IMR-90 (cell line): ENCODE measurements around the gene VSNL1. TPM values are rescaled to one million over a fixed set of nuclear protein-coding genes. Genes with fewer than 3 reads are reported as not detected.

ENCODE experiments used
- ATAC-seq: fragments of 200-7000 bp; cut with Tn5 transposase; 2 replicates; pipeline ENCODE4 v1.9.1; 2020; ENCODE audit warnings: low read depth, mild to moderate bottlenecking, moderate library complexity
- BruUV-seq: library from RNA; stranded (reverse); fragments of 400-500 nt; replicated peaks from 2 replicates; lab custom pipeline; 2021; lab: Mats Ljungman, UMichigan
- CTCF ChIA-PET: fragments of 300-600 bp; formaldehyde crosslinking; extraction: SDS; loops from one replicate; lab custom pipeline; 2021; ENCODE audit warnings: antibody characterized with exemption; lab: Yijun Ruan, JAX
- POLR2A ChIA-PET: fragments of 300-600 bp; sonication (Branson Sonifier 250); formaldehyde crosslinking; loops from one replicate; lab custom pipeline; 2022; ENCODE audit warnings: antibody characterized with exemption; ENCODE audit not compliant: unreplicated experiment; lab: Charles Lee
- DNase-seq: peaks from one replicate; pipeline ENCODE4 v3.0.0; 2013
- H2AFZ ChIP-seq: replicated peaks from 2 replicates; pipeline ENCODE3; 2013; ENCODE audit warnings: low read length, mild to moderate bottlenecking; ENCODE audit not compliant: poor library complexity
- H2AK5ac ChIP-seq: 2 replicates; pipeline ENCODE4 v1.6.1; 2013; ENCODE audit warnings: low read depth, low read length, inconsistent platforms
- H2AK9ac ChIP-seq: replicated peaks from 2 replicates; pipeline ENCODE3; 2013; ENCODE audit warnings: mild to moderate bottlenecking, low read depth, low read length, moderate library complexity; ENCODE audit not compliant: poor library complexity
- H2BK120ac ChIP-seq: 2 replicates; pipeline ENCODE4 v1.6.1; 2013; ENCODE audit warnings: low read depth, low read length, inconsistent platforms
- H2BK15ac ChIP-seq: 3 replicates; pipeline ENCODE4 v1.6.1; 2013; ENCODE audit warnings: low read depth, low read length, inconsistent platforms
- H2BK20ac ChIP-seq: 2 replicates; pipeline ENCODE4 v1.6.1; 2013; ENCODE audit warnings: low read depth, mild to moderate bottlenecking, inconsistent platforms, low read length, moderate library complexity
- H2BK5ac ChIP-seq: 2 replicates; pipeline ENCODE4 v1.6.1; 2013; ENCODE audit warnings: mild to moderate bottlenecking, low read depth, low read length, inconsistent platforms; ENCODE audit not compliant: poor library complexity, severe bottlenecking
- H3K14ac ChIP-seq: replicated peaks from 2 replicates; pipeline ENCODE4 v1.6.1; 2013; ENCODE audit warnings: low read depth, low read length, inconsistent platforms
- H3K18ac ChIP-seq: 2 replicates; pipeline ENCODE4 v1.6.1; 2013; ENCODE audit warnings: low read depth, low read length, control low read depth
- H3K23ac ChIP-seq: 2 replicates; pipeline ENCODE4 v1.6.1; 2013; ENCODE audit warnings: low read depth, low read length, inconsistent platforms
- H3K27ac ChIP-seq: 2 replicates; pipeline ENCODE4 v1.5.1; 2013; ENCODE audit warnings: mild to moderate bottlenecking, control low read depth, low read length; ENCODE audit not compliant: insufficient read depth
- H3K27me3 ChIP-seq: 2 replicates; pipeline ENCODE4 v1.6.1; 2013; ENCODE audit warnings: low read length; ENCODE audit not compliant: control insufficient read depth, insufficient read depth
- H3K36me3 ChIP-seq: 2 replicates; pipeline ENCODE4 v1.6.1; 2013; ENCODE audit warnings: low read length, mixed read lengths; ENCODE audit not compliant: control insufficient read depth, insufficient read depth
- H3K4ac ChIP-seq: 2 replicates; pipeline ENCODE4 v1.6.1; 2013; ENCODE audit warnings: low read depth, low read length, inconsistent platforms
- H3K4me1 ChIP-seq: 2 replicates; pipeline ENCODE4 v1.6.1; 2013; ENCODE audit warnings: low read length, mixed read lengths; ENCODE audit not compliant: control insufficient read depth, insufficient read depth
- H3K4me2 ChIP-seq: 2 replicates; pipeline ENCODE4 v1.6.1; 2013; ENCODE audit warnings: low read depth, mild to moderate bottlenecking, control low read depth, low read length, moderate library complexity
- H3K4me3 ChIP-seq: 2 replicates; pipeline ENCODE4 v1.5.1; 2013; ENCODE audit warnings: low read depth, mild to moderate bottlenecking, control low read depth, low read length, moderate library complexity; ENCODE audit not compliant: insufficient read depth
- H3K56ac ChIP-seq: 2 replicates; pipeline ENCODE4 v1.6.1; 2013; ENCODE audit warnings: low read length, inconsistent platforms; ENCODE audit not compliant: insufficient read depth; ENCODE audit errors: extremely low read depth
- H3K79me1 ChIP-seq, 2 experiments: 2 replicates each; pipeline ENCODE4 v1.6.1; 2013; ENCODE audit warnings: low read length in 2 of 2, inconsistent platforms in 1 of 2, low read depth in 1 of 2
- H3K9ac ChIP-seq: 2 replicates; pipeline ENCODE4 v1.6.1; 2013; ENCODE audit warnings: low read depth, low read length, control low read depth
- H3K9me1 ChIP-seq: 2 replicates; pipeline ENCODE4 v1.6.1; 2013; ENCODE audit warnings: low read length, inconsistent platforms; ENCODE audit not compliant: insufficient read depth
- H3K9me3 ChIP-seq: 2 replicates; pipeline ENCODE4 v1.6.1; 2013; ENCODE audit warnings: low read length; ENCODE audit not compliant: control insufficient read depth, insufficient read depth
- H4K20me1 ChIP-seq: 2 replicates; pipeline ENCODE4 v1.6.1; 2013; ENCODE audit warnings: low read length, inconsistent platforms; ENCODE audit not compliant: insufficient read depth
- H4K5ac ChIP-seq: 2 replicates; pipeline ENCODE4 v1.6.1; 2013; ENCODE audit warnings: mild to moderate bottlenecking, low read depth, low read length, control low read depth
- H4K8ac ChIP-seq, 2 experiments: 2 replicates each; pipeline ENCODE4 v1.6.1; 2013; ENCODE audit warnings: low read depth in 2 of 2, low read length in 2 of 2, control low read depth in 1 of 2, inconsistent platforms in 1 of 2
- H4K91ac ChIP-seq: 2 replicates; pipeline ENCODE4 v1.6.1; 2013; ENCODE audit warnings: low read depth, low read length, inconsistent platforms; ENCODE audit not compliant: insufficient read depth
- CHD1 ChIP-seq: IDR thresholded peaks from 2 replicates; pipeline ENCODE4 v1.6.1; 2012; ENCODE audit warnings: low read depth, low read length, improper control_type of control experiment
- FOS ChIP-seq: fragments of 150-350 bp; IDR thresholded peaks from 2 replicates; pipeline ENCODE4 v1.6.1; 2016; ENCODE audit warnings: low read depth, low read length
- WGBS, 2 experiments: methylation state at CpG; one replicate each; pipeline versions ENCODE4 v1.1.5 to v1.1.7; 2013; ENCODE audit warnings: missing lambda C conversion rate in 2 of 2; ENCODE audit not compliant: insufficient read length in 1 of 2; ENCODE audit errors: extremely low coverage in 2 of 2; 5-methylcytosine and 5-hydroxymethylcytosine counted together
- dilution Hi-C: fragments of 300-500 bp; cut with HindIII; formaldehyde crosslinking; loops from one replicate; pipeline ENCODE4 v1.14.3; 2018; ENCODE audit warnings: low sequenced_read_pairs; ENCODE audit not compliant: unreplicated experiment
- in situ Hi-C: fragments of 300-500 bp; cut with MboI; formaldehyde crosslinking; loops from 3 replicates; pipeline ENCODE4 v1.14.3; 2019; ENCODE audit warnings: low sequenced_read_pairs, inconsistent platforms, mixed read lengths
- intact Hi-C: fragments of 100-400 bp; cut with micrococcal nuclease; formaldehyde crosslinking; loops from 2 replicates; pipeline ENCODE4 v1.10.0; 2022
- polyA plus RNA-seq, 3 experiments: library from polyadenylated mRNA; depleted of rRNA; stranded (reverse); fragments of >200 nt; gene quantifications; 2 replicates each; pipeline ENCODE4 v1.2.3, GENCODE V29; 2012; ENCODE audit warnings: low replicate concordance in 1 of 3
- total RNA-seq: library from RNA; depleted of rRNA; stranded (reverse); fragments of >200 nt; gene quantifications from 2 replicates; pipeline ENCODE4 v1.2.3, GENCODE V29; 2012

VSNL1 gene
- total and polyA plus RNA-seq, 2 of the 4 experiments (the other 2 are of a cell fraction) = 0.32 to 0.36 TPM

DNA sequence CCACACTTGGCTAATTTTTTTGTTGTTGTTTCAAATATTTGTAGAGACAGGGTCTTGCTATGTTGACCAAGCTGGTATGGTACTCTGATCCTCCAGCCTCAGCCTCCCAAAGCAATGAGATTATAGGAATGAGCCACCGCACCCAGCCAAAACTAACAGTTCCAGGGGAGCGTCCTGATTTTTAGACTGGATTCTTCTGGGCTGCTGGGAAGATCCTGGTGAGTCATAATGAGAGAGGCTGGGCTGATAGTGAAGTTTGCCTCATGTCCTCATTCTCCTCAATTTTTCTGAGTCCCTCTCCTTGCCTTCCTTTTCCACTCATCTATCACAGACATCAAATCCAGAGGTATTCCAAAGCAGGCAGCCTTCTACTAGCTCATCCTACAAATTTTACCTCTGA is 81.3 kb downstream of the VSNL1 start:
- no peaks in the 10 kb centered on the region for H4K20me1 ChIP-seq
- in situ Hi-C loops = no loop called here
- H3K18ac ChIP-seq = no peak overlapping the region
- H3K4me2 ChIP-seq = no peak overlapping the region
- peak; percentile 65 for DNase-seq
- no peak overlapping the region for H2BK120ac ChIP-seq
- H3K56ac ChIP-seq = no peak overlapping the region
- H2BK20ac ChIP-seq = no peak overlapping the region
- peaks cover 1% of the 10 kb centered on the region; the same call in 1 of the 2 replicates for H3K4me1 ChIP-seq
- no peak overlapping the region for H3K23ac ChIP-seq
- POLR2A ChIA-PET = no interaction called here
- H2AK5ac ChIP-seq = no peak overlapping the region
- H4K5ac ChIP-seq = no peak overlapping the region
- H3K9me1 ChIP-seq = 0 out of 2 replicates have a peak, but pooled peaks cover 5% of the 10 kb centered on the region
- no peaks in the 10 kb centered on the region for H3K27me3 ChIP-seq
- WGBS, 2 experiments = no CpG with 5 or more reads among the region's 2 CpGs
- no peak overlapping the region for H3K4me3 ChIP-seq
- H2BK5ac ChIP-seq = no peak overlapping the region
- H2AFZ ChIP-seq = no peak overlapping the region
- H3K4ac ChIP-seq = no peak overlapping the region
- H3K9ac ChIP-seq = no peak overlapping the region
- no peak overlapping the region for H3K27ac ChIP-seq
- BruUV-seq = no TSS peak
- no peak overlapping the region for H2BK15ac ChIP-seq
- no peaks in the 10 kb centered on the region for H3K9me3 ChIP-seq
- no peaks in the 10 kb centered on the region for H3K36me3 ChIP-seq
- H4K8ac ChIP-seq = no peak overlapping the region
- H3K79me1 ChIP-seq = no peaks in the 10 kb centered on the region
- CTCF ChIA-PET = interaction anchor here (0.8 kb wide), 1 partner anchor 969 kb away, joined by 3 read pairs; no protein-coding TSS in a partner anchor
- H4K91ac ChIP-seq = no peak overlapping the region
- intact Hi-C loops = loop anchor here (2.0 kb wide), 1 partner anchor 21 kb away; no protein-coding TSS in a partner anchor
- peak; percentile 76 for ATAC-seq
- no peak overlapping the region for H3K14ac ChIP-seq
- dilution Hi-C loops = no loop called here
- no peak overlapping the region for H2AK9ac ChIP-seq
- TF ChIP-seq CHD1 = no peak
- TF ChIP-seq FOS = peak; percentile 42
